SK-N-SH (cell line): ENCODE results near the gene CNKSR2. TPM values are rescaled to one million over a fixed set of nuclear protein-coding genes. Genes with fewer than 3 reads are reported as not detected.

Experiments
- CTCF ChIA-PET: fragments of 300-600, 350-600 bp; formaldehyde crosslinking; extraction: SDS; loops from one replicate; lab custom pipeline; 2021; lab: Yijun Ruan, JAX
- POLR2A ChIA-PET: fragments of 350-600 bp; sonication (Branson Sonifier 250); formaldehyde crosslinking; extraction: SDS; loops from one replicate; lab custom pipeline; 2020; ENCODE audit warnings: antibody characterized with exemption, inconsistent platforms; lab: Yijun Ruan, JAX
- DNase-seq: peaks from one replicate; pipeline ENCODE4 v3.0.0; 2012
- H2AFZ ChIP-seq: fragments of 200-600 bp; sonication (generic); 2 replicates; pipeline ENCODE4 v1.8.1; 2016; ENCODE audit warnings: antibody characterized with exemption, mild to moderate bottlenecking, low read depth
- H3F3A ChIP-seq: fragments of 200-600 bp; sonication (generic); replicated peaks from 2 replicates; pipeline ENCODE3; 2016; ENCODE audit warnings: antibody characterized with exemption, mild to moderate bottlenecking; ENCODE audit not compliant: insufficient read depth
- H3K27ac ChIP-seq, 2 experiments: fragments of 200-500 bp in 1 of 2; fragments of 200-600 bp in 1 of 2; sonication (Bioruptor generic) in 1 of 2; sonication (generic), shearing (Covaris generic) in 1 of 2; 2 replicates each; pipeline versions ENCODE4 v1.5.1 to v1.6.1; 2014 to 2016; ENCODE audit warnings: low read depth in 2 of 2, inconsistent platforms in 1 of 2, low read length in 1 of 2, mild to moderate bottlenecking in 1 of 2, mixed read lengths in 1 of 2
- H3K27me3 ChIP-seq: fragments of 200-600 bp; sonication (generic), shearing (Covaris generic); 2 replicates; pipeline ENCODE4 v1.6.1; 2016; ENCODE audit warnings: mixed run types; ENCODE audit not compliant: insufficient read depth
- H3K36me3 ChIP-seq, 2 experiments: fragments of 200-500 bp in 1 of 2; fragments of 200-600 bp in 1 of 2; sonication (Bioruptor generic) in 1 of 2; sonication (generic) in 1 of 2; replicated peaks in 1 of 2; 2 replicates each; pipeline versions ENCODE3 to v1.5.1; 2014 to 2016; ENCODE audit warnings: low read length in 1 of 2, mild to moderate bottlenecking in 1 of 2; ENCODE audit not compliant: insufficient read depth in 2 of 2, control insufficient read depth in 1 of 2
- H3K4me1 ChIP-seq, 2 experiments: fragments of 200-500 bp in 1 of 2; fragments of 200-600 bp in 1 of 2; sonication (Bioruptor generic) in 1 of 2; sonication (generic), shearing (Covaris generic) in 1 of 2; 2 replicates each; pipeline versions ENCODE4 v1.5.1 to v1.6.1; 2014 to 2016; ENCODE audit warnings: low read depth in 1 of 2, low read length in 1 of 2, mixed run types in 1 of 2; ENCODE audit not compliant: insufficient read depth in 2 of 2, control insufficient read depth in 1 of 2
- H3K4me2 ChIP-seq: fragments of 200-600 bp; sonication (generic), shearing (Covaris generic); 2 replicates; pipeline ENCODE4 v1.6.1; 2017; ENCODE audit warnings: mixed run types
- H3K4me3 ChIP-seq, 2 experiments: fragments of 200-500 bp in 1 of 2; fragments of 200-600 bp in 1 of 2; sonication (Bioruptor generic) in 1 of 2; sonication (generic), shearing (Covaris generic) in 1 of 2; 2 replicates each; pipeline versions ENCODE4 v1.5.1 to v1.8.1; 2014 to 2016; ENCODE audit warnings: low read depth in 2 of 2, inconsistent platforms in 1 of 2, low read length in 1 of 2, mild to moderate bottlenecking in 1 of 2, mixed read lengths in 1 of 2, moderate library complexity in 1 of 2
- H3K79me2 ChIP-seq: fragments of 200-600 bp; sonication (generic); 2 replicates; pipeline ENCODE4 v1.8.1; 2017; ENCODE audit warnings: mild to moderate bottlenecking; ENCODE audit not compliant: insufficient read depth
- H3K9ac ChIP-seq: fragments of 200-600 bp; sonication (generic); 2 replicates; pipeline ENCODE4 v1.6.1; 2017; ENCODE audit warnings: mixed run types
- H3K9me2 ChIP-seq: fragments of 200-600 bp; sonication (generic); 2 replicates; pipeline ENCODE4 v1.6.1; 2017; ENCODE audit warnings: mixed run types
- H3K9me3 ChIP-seq: fragments of 200-600 bp; sonication (generic); 2 replicates; pipeline ENCODE4 v1.6.1; 2017; ENCODE audit warnings: mixed run types, mild to moderate bottlenecking, moderate library complexity
- H4K20me1 ChIP-seq: fragments of 200-600 bp; sonication (generic); 2 replicates; pipeline ENCODE4 v1.6.1; 2017; ENCODE audit warnings: mild to moderate bottlenecking, mixed run types; ENCODE audit not compliant: insufficient read depth
- CTCF ChIP-seq: fragments of 200-600 bp; sonication (generic); IDR thresholded peaks from 2 replicates; pipeline ENCODE4 v1.6.1; 2017; ENCODE audit warnings: antibody characterized with exemption, mild to moderate bottlenecking, moderate library complexity
- FOSL2 ChIP-seq: IDR thresholded peaks from 2 replicates; pipeline ENCODE4 v1.4.0; 2012; ENCODE audit warnings: low read depth, mild to moderate bottlenecking, moderate library complexity, borderline replicate concordance
- FOXJ3 ChIP-seq: sonication (generic); formaldehyde crosslinking; IDR thresholded peaks from 2 replicates; pipeline ENCODE4 v1.5.1; 2020; ENCODE audit warnings: mild to moderate bottlenecking, missing genetic modification reagents
- GATA2 ChIP-seq: sonication (generic); formaldehyde crosslinking; IDR thresholded peaks from 2 replicates; pipeline ENCODE4 v1.5.0; 2020; ENCODE audit warnings: mild to moderate bottlenecking, missing genetic modification reagents
- IRF3 ChIP-seq: fragments of 150-350 bp; IDR thresholded peaks from 2 replicates; pipeline ENCODE4 v1.6.1; 2016; ENCODE audit warnings: mild to moderate bottlenecking, low read depth, low read length
- JUND ChIP-seq: IDR thresholded peaks from 2 replicates; pipeline ENCODE4 v1.4.0; 2012
- MEF2A ChIP-seq: IDR thresholded peaks from 2 replicates; pipeline ENCODE4 v1.4.0; 2012; ENCODE audit warnings: low read depth, borderline replicate concordance
- NFIC ChIP-seq: IDR thresholded peaks from 2 replicates; pipeline ENCODE4 v1.4.0; 2012; ENCODE audit warnings: borderline replicate concordance
- RAD21 ChIP-seq: IDR thresholded peaks from 2 replicates; pipeline ENCODE4 v1.6.1; 2012; ENCODE audit warnings: mild to moderate bottlenecking, low read length
- RCOR1 ChIP-seq: fragments of 150-350 bp; IDR thresholded peaks from 2 replicates; pipeline ENCODE4 v1.6.1; 2017; ENCODE audit warnings: antibody characterized with exemption, low read length
- REST ChIP-seq: IDR thresholded peaks from 2 replicates; pipeline ENCODE4 v1.6.1; 2012; ENCODE audit warnings: mild to moderate bottlenecking, low read depth, low read length, moderate library complexity
- TAF1 ChIP-seq: IDR thresholded peaks from 2 replicates; pipeline ENCODE4 v1.6.1; 2012; ENCODE audit warnings: low read depth, mild to moderate bottlenecking, low read length, moderate library complexity, borderline replicate concordance
- USF2 ChIP-seq: fragments of 150-350 bp; IDR thresholded peaks from 2 replicates; pipeline ENCODE4 v1.6.1; 2017; ENCODE audit warnings: antibody characterized with exemption, low read length, low read depth, borderline replicate concordance
- YY1 ChIP-seq: IDR thresholded peaks from 2 replicates; pipeline ENCODE4 v1.4.0; 2012; ENCODE audit warnings: low read depth, mild to moderate bottlenecking
- WGBS: methylation state at CpG from one replicate; pipeline ENCODE4 v1.1.6; 2017; ENCODE audit warnings: low lambda C conversion rate; 5-methylcytosine and 5-hydroxymethylcytosine counted together
- polyA plus RNA-seq, 3 experiments: library from polyadenylated mRNA; depleted of rRNA; stranded (reverse); fragments of >200 nt; gene quantifications; 2 replicates each; pipeline ENCODE4 v1.2.3, GENCODE V29; 2012
- TF ChIP-seq, protein P1 (sequence below): IDR thresholded peaks from 2 replicates; pipeline ENCODE4 v1.4.0; 2012; ENCODE audit warnings: low read depth, borderline replicate concordance

CNKSR2 gene
- polyA plus RNA-seq, 1 of the 3 experiments (the other 2 are of a cell fraction): 0.03 TPM

DNA sequence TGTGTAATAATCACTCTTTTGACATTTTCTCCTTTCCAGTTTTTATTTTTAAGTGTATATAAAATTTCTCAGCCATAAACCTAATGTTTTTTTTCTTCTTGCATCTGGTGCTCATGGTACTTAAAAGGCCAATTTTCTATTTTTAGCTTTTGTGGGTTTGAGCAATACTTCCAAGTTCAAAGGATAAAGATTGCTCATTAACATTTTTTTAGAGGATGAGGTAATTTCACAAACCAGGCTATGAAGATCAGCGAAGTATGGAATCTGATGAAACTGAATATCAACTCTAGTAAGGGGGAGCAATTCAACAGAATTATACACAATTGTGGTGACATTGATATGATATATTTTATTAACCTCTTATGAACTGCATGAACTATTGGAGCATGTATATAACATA is 309.7 kb downstream of the CNKSR2 start:
- no peak for DNase-seq
- Histone ChIP-seq H4K20me1 (no peaks in the 10 kb centered on the region), H2AFZ (no peak overlapping the region), H3K27ac (no peak overlapping the region), H3K9me2 (no peaks in the 10 kb centered on the region), H3K9me3 (no peaks in the 10 kb centered on the region), H3K36me3 (no peaks in the 10 kb centered on the region), H3F3A (no peaks in the 10 kb centered on the region), H3K9ac (no peak overlapping the region), H3K4me3 (no peak overlapping the region), H3K4me2 (no peak overlapping the region), H3K4me1 (no peaks in the 10 kb centered on the region), H3K79me2 (no peaks in the 10 kb centered on the region), H3K27me3 (no peaks in the 10 kb centered on the region)
- POLR2A ChIA-PET: no interaction called here
- CTCF ChIA-PET: no interaction called here
- TF ChIP-seq RCOR1: no peak
- no peak for TF ChIP-seq NFIC
- no peak for TF ChIP-seq GATA2
- 14% methylated on average over 1 of the region's 1 CpG for WGBS

GRCh38 chrX:21691512-21692018 is 317.3 kb downstream of the CNKSR2 start:
- Histone ChIP-seq H3K9me2 (no peaks in the 10 kb centered on the region), H3K9me3 (no peaks in the 10 kb centered on the region), H3K4me1 (no peaks in the 10 kb centered on the region), H3F3A (no peaks in the 10 kb centered on the region), H3K79me2 (no peaks in the 10 kb centered on the region), H3K27me3 (no peaks in the 10 kb centered on the region), H3K4me2 (no peak overlapping the region), H3K27ac (no peak overlapping the region), H2AFZ (no peak overlapping the region), H4K20me1 (no peaks in the 10 kb centered on the region), H3K36me3 (no peaks in the 10 kb centered on the region), H3K9ac (no peak overlapping the region), H3K4me3 (no peak overlapping the region)
- no peak for TF ChIP-seq CTCF
- no peak for TF ChIP-seq USF2
- no peak for TF ChIP-seq REST
- TF ChIP-seq TAF1: no peak
- TF ChIP-seq RAD21: no peak
- no peak for TF ChIP-seq MEF2A
- no peak for TF ChIP-seq YY1
- TF ChIP-seq, protein P1, sequence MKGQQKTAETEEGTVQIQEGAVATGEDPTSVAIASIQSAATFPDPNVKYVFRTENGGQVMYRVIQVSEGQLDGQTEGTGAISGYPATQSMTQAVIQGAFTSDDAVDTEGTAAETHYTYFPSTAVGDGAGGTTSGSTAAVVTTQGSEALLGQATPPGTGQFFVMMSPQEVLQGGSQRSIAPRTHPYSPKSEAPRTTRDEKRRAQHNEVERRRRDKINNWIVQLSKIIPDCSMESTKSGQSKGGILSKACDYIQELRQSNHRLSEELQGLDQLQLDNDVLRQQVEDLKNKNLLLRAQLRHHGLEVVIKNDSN: no peak
- TF ChIP-seq FOSL2: no peak
- no peak for TF ChIP-seq JUND
- TF ChIP-seq FOXJ3 (CRISPR knock-in tag): no peak
- no peak for TF ChIP-seq IRF3
- CTCF ChIA-PET: no interaction called here
- 55% methylated on average over 3 of the region's 3 CpGs for WGBS
- POLR2A ChIA-PET: no interaction called here
- no peak for DNase-seq
